C4-2B (cell line): Measurements from ENCODE around the gene CTIF.

Source experiments
- H3K27ac ChIP-seq: fragments of 450-650 bp; 2 replicates; pipeline ENCODE4 v1.5.1; 2017
- ZFX ChIP-seq: fragments of 450-650 bp; IDR thresholded peaks from 2 replicates; pipeline ENCODE4 v1.6.1; 2017
- TF ChIP-seq, protein P1 (sequence below): fragments of 450-650 bp; conservative IDR thresholded peaks from 2 replicates; pipeline ENCODE4 v1.5.1; 2017; ENCODE audit warnings: mild to moderate bottlenecking

CTIF gene

GRCh38 chr18:48754559-48754958 is 215.7 kb downstream of the CTIF start:
- H3K27ac ChIP-seq, result no peak overlapping the region
- TF ChIP-seq, protein P1, sequence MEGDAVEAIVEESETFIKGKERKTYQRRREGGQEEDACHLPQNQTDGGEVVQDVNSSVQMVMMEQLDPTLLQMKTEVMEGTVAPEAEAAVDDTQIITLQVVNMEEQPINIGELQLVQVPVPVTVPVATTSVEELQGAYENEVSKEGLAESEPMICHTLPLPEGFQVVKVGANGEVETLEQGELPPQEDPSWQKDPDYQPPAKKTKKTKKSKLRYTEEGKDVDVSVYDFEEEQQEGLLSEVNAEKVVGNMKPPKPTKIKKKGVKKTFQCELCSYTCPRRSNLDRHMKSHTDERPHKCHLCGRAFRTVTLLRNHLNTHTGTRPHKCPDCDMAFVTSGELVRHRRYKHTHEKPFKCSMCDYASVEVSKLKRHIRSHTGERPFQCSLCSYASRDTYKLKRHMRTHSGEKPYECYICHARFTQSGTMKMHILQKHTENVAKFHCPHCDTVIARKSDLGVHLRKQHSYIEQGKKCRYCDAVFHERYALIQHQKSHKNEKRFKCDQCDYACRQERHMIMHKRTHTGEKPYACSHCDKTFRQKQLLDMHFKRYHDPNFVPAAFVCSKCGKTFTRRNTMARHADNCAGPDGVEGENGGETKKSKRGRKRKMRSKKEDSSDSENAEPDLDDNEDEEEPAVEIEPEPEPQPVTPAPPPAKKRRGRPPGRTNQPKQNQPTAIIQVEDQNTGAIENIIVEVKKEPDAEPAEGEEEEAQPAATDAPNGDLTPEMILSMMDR, result no peak
- TF ChIP-seq ZFX, result no peak

- TF ChIP-seq, protein P1, result no peak
- no peak for TF ChIP-seq ZFX
- no peak overlapping the region for H3K27ac ChIP-seq
Observed at GRCh38 chr18:48754993-48755473, 216.2 kb downstream of the CTIF start.

- TF ChIP-seq, protein P1, result no peak
- TF ChIP-seq ZFX, result no peak
Observed at GRCh38 chr18:48756511-48757226, 217.8 kb downstream of the CTIF start.

GRCh38 chr18:48757367-48757766 is 218.5 kb downstream of the CTIF start:
- TF ChIP-seq, protein P1, result no peak
- no peak for TF ChIP-seq ZFX
- no peak overlapping the region for H3K27ac ChIP-seq

More at GRCh38 chr18:48756511-48757226, 217.8 kb downstream of the CTIF start:
- no peak overlapping the region for H3K27ac ChIP-seq

DNA sequence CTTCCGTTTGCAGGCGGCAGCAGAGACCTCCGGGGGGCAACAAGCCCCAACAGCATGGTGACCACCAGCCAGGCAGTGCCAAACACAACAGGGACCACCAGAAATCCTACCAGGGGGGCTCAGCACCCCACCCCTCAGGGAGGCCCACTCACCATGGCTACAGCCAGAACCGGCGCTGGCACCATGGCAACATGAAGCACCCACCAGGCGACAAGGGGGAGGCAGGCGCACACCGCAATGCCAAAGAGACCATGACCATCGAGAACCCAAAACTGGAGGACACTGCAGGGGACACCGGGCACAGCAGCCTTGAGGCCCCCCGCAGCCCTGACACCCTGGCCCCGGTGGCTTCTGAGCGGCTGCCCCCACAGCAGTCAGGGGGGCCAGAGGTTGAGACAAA is 219.1 kb downstream of the CTIF start:
- H3K27ac ChIP-seq, result no peak overlapping the region
- TF ChIP-seq, protein P1, result no peak
- no peak for TF ChIP-seq ZFX

- H3K27ac ChIP-seq, result no peak overlapping the region
- TF ChIP-seq, protein P1, result no peak
- no peak for TF ChIP-seq ZFX
Observed at GRCh38 chr18:48761582-48761981, 222.8 kb downstream of the CTIF start.

- TF ChIP-seq, protein P1, result no peak
- no peak for TF ChIP-seq ZFX
- no peak overlapping the region for H3K27ac ChIP-seq
Observed at GRCh38 chr18:48762022-48762421, 223.2 kb downstream of the CTIF start.
